ENCODE data around the gene SLC5A9.
"Not testable (repeated sequence)": the region's sequence is repeated elsewhere in the genome, so short reads cannot be mapped to it uniquely, and the experiment has no call there.

DNA sequence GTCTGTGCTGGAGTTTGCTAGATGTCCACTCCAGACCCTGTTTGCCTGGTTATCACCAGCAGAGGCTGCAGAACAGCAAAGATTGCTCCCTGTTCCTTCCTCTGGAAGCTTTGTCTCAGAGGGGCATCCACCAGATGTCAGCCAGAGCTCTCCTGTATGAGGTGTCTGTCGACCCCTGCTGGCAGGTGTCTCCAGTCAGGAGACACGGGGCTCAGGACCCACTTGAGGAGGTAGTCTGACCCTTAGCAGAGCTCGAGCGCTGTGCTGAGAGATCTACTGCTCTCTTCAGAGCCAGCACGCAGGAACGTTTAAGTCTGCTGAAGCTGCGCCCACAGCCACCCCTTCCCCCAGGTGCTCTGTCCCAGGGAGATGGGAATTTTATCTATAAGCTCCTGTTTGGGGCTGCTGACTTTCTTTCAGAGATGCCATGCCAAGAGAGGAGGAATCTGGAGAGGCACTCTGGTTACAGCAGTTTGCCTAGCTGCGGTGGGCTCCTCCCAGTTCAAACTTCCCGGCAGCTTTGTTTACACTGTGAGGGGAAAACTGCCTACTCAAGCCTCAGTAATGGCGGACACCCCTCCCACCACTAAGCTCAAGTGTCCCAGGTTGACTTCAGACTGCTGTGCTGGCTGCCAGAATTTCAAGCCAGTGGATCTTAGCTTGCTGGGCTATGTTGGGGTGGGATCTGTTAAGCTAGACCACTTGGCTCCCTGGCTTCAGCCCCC is 62.3 kb downstream of the SLC5A9 start:
- TF ChIP-seq, protein P1, sequence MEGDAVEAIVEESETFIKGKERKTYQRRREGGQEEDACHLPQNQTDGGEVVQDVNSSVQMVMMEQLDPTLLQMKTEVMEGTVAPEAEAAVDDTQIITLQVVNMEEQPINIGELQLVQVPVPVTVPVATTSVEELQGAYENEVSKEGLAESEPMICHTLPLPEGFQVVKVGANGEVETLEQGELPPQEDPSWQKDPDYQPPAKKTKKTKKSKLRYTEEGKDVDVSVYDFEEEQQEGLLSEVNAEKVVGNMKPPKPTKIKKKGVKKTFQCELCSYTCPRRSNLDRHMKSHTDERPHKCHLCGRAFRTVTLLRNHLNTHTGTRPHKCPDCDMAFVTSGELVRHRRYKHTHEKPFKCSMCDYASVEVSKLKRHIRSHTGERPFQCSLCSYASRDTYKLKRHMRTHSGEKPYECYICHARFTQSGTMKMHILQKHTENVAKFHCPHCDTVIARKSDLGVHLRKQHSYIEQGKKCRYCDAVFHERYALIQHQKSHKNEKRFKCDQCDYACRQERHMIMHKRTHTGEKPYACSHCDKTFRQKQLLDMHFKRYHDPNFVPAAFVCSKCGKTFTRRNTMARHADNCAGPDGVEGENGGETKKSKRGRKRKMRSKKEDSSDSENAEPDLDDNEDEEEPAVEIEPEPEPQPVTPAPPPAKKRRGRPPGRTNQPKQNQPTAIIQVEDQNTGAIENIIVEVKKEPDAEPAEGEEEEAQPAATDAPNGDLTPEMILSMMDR (IDR thresholded peaks at IDR 0.05): not testable (repeated sequence)
- not testable (repeated sequence) for TF ChIP-seq POLR2AphosphoS5, EP300, POLR2A (IDR thresholded peaks at IDR 0.05)
